Measurements from ENCODE around the gene HAAO.

HAAO gene

DNA sequence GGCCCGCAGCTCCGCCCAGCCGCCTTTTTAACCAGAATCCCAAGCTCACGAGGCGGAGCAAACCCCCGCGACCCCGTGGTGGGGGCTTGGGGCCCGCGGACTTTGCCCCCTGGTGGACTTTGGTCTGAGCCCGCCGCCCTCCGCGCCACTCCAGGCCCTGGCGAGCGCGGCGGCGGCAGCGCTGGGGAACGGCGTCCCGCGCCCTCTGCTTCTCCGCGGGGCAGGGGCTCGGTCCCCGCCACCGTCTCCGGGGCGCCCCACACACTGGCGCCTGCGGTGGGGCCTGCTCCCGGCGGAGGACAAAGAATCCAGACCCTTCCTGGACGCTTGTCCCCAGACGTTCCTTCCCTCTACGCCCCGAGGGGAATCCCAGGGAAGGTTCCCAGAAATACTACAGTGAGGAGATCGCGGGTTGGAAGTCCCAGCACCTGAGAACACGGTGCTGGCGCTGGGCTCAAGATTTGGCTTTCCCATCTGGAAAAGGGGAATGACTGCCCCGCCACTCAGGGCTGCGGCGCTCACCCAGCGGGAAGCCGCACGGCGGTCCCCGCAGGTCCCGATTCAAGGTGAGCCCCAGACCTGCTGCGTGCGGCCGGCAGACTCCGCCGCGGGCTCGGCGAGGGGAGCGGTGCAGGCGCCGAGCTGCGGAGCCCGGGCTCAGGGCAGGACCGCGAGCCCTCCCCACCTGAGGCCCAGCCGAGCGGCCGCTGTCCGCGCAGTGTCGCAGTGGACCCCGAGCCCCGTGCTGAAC lies at the start of gene HAAO:
TSS of gene HAAO (minus strand) at position 1 of the 751 bp plus-strand sequence. CDS start 47 bp downstream, outside the sequence.
- Histone ChIP-seq H2AFZ (ENCODE audit: low read depth, low read length) (peak within 1 kb of the TSS; percentile 61; the same call in 1 of the 2 replicates), H3K9ac (ENCODE audit: low read length) (peak within 1 kb of the TSS; percentile 55), H4K20me1 (ENCODE audit: insufficient read depth, low read length) (no peaks in the 10 kb centered on the region), H3K4me2 (ENCODE audit: low read length) (peak within 1 kb of the TSS; percentile 53), H3K27me3 (ENCODE audit: low read depth, low read length) (no peaks in the 10 kb centered on the region), H3K4me3 (ENCODE audit: low read length) (peak within 1 kb of the TSS; percentile 72), H3K9me3 (ENCODE audit: insufficient read depth, low read length) (no peaks in the 10 kb centered on the region), H3K36me3 (replicated peaks; ENCODE audit: low read depth, low read length) (no peaks in the 10 kb centered on the region), H3K27ac (ENCODE audit: low read length) (peak within 1 kb of the TSS; percentile 1; the same call in 1 of the 2 replicates), H3K79me2 (ENCODE audit: low read length) (no peaks in the 10 kb centered on the region), H3K4me1 (ENCODE audit: low read length) (peaks cover 37% of the 10 kb centered on the region)
- TF ChIP-seq, protein P1, sequence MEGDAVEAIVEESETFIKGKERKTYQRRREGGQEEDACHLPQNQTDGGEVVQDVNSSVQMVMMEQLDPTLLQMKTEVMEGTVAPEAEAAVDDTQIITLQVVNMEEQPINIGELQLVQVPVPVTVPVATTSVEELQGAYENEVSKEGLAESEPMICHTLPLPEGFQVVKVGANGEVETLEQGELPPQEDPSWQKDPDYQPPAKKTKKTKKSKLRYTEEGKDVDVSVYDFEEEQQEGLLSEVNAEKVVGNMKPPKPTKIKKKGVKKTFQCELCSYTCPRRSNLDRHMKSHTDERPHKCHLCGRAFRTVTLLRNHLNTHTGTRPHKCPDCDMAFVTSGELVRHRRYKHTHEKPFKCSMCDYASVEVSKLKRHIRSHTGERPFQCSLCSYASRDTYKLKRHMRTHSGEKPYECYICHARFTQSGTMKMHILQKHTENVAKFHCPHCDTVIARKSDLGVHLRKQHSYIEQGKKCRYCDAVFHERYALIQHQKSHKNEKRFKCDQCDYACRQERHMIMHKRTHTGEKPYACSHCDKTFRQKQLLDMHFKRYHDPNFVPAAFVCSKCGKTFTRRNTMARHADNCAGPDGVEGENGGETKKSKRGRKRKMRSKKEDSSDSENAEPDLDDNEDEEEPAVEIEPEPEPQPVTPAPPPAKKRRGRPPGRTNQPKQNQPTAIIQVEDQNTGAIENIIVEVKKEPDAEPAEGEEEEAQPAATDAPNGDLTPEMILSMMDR (IDR thresholded peaks at IDR 0.05; ENCODE audit: low read depth, low read length) = no peak
- no peak for TF ChIP-seq EZH2phosphoT487 (IDR thresholded peaks at IDR 0.05; ENCODE audit: low read depth)

DNA sequence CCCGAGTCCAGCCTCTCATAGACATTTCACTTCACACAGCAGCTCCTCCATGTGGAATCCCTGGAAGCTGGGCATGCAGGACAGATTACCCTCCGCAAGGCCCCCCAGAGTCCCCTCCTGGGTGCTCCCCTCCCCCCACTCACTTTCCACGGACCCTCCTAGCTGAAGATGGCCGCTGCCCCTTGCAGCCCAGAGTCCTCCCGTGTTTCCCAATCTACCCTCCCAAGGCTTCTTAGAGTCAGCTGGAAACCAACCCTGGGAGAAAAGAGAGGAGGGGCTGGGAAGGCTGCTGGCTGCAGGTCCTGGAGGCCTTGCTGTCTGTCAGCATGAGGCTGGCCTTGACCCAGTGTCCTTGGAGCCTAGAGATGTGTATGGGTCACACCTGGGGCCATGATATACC lies 49.0 kb upstream of the HAAO start:
- H3K9ac ChIP-seq (ENCODE audit: low read length) = no peak overlapping the region
- H3K9me3 ChIP-seq (ENCODE audit: insufficient read depth, low read length) = no peaks in the 10 kb centered on the region
- no peaks in the 10 kb centered on the region for H3K27me3 ChIP-seq (ENCODE audit: low read depth, low read length)
- H3K4me1 ChIP-seq (ENCODE audit: low read length) = no peaks in the 10 kb centered on the region
- no peak overlapping the region for H3K4me2 ChIP-seq (ENCODE audit: low read length)
- no peak overlapping the region for H3K4me3 ChIP-seq (ENCODE audit: low read length)
- H4K20me1 ChIP-seq (ENCODE audit: insufficient read depth, low read length) = no peaks in the 10 kb centered on the region
- no peaks in the 10 kb centered on the region for H3K36me3 ChIP-seq (replicated peaks; ENCODE audit: low read depth, low read length)
- TF ChIP-seq, protein P1 (IDR thresholded peaks at IDR 0.05; ENCODE audit: low read depth, low read length) = no peak
- TF ChIP-seq EZH2phosphoT487 (IDR thresholded peaks at IDR 0.05; ENCODE audit: low read depth) = no peak
- H3K27ac ChIP-seq (ENCODE audit: low read length) = no peak overlapping the region
- H3K79me2 ChIP-seq (ENCODE audit: low read length) = no peaks in the 10 kb centered on the region
- H2AFZ ChIP-seq (ENCODE audit: low read depth, low read length) = no peak overlapping the region

DNA sequence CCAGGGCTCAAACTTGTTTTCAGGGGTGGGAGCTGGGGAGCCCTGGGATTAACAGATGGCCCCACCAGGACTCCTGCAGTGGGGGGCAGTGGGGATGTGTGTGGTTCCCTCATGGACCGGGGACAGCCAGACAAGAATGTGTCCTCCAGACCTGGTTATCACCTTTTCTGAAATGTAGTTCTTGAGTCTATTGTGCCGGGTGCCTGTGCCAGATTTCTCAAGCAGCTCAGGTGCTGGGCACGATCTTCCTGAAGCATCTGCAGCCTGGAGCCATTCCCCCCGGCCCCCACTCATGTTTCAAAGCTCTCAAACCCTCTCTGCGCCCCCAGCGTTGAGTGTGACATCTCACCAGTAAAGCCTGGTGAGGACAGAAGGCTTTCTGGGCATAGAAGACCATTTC lies 48.4 kb upstream of the HAAO start:
- Histone ChIP-seq H3K4me3 (ENCODE audit: low read length) (no peak overlapping the region), H3K27ac (ENCODE audit: low read length) (no peak overlapping the region), H3K27me3 (ENCODE audit: low read depth, low read length) (no peaks in the 10 kb centered on the region), H3K36me3 (replicated peaks; ENCODE audit: low read depth, low read length) (no peaks in the 10 kb centered on the region), H3K9ac (ENCODE audit: low read length) (no peak overlapping the region), H3K4me1 (ENCODE audit: low read length) (no peaks in the 10 kb centered on the region), H3K9me3 (ENCODE audit: insufficient read depth, low read length) (no peaks in the 10 kb centered on the region), H2AFZ (ENCODE audit: low read depth, low read length) (no peak overlapping the region), H4K20me1 (ENCODE audit: insufficient read depth, low read length) (no peaks in the 10 kb centered on the region), H3K79me2 (ENCODE audit: low read length) (no peaks in the 10 kb centered on the region), H3K4me2 (ENCODE audit: low read length) (no peak overlapping the region)
- TF ChIP-seq, protein P1 (IDR thresholded peaks at IDR 0.05; ENCODE audit: low read depth, low read length) = no peak
- no peak for TF ChIP-seq EZH2phosphoT487 (IDR thresholded peaks at IDR 0.05; ENCODE audit: low read depth)

DNA sequence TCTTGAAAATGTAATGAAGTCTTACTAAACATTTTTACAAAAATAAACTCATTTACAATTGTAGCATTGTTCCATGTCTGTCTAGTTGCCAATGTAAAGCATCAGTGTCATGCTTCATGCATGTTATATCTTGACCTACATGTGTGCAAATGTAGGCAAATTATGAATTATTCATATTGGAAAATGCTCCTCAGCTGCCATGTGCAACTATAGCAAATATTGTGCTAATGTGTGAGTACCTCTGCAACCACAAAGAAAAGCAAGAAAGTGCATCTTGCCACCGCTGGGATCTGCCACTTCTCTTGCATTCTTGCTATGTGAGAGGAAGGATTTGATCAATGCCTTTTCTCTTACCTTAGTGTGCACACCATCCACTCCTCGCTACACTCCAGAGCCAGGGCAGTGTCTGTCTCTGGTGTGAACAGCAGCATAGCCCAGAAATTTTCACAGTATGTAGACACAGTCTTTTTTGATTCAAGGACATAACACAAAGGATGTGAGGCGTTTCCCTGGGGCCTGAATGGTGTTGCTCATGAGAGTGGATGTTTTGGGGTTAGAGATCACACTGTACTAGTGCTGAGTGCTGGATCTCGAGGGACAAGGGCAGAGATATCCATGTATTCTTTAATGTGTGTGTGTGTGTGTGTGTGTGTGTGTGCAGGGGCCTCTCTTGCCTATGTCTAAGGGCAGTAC lies 47.6 kb upstream of the HAAO start:
- H3K36me3 ChIP-seq (replicated peaks; ENCODE audit: low read depth, low read length) = no peaks in the 10 kb centered on the region
- no peak overlapping the region for H3K9ac ChIP-seq (ENCODE audit: low read length)
- no peaks in the 10 kb centered on the region for H3K4me1 ChIP-seq (ENCODE audit: low read length)
- no peaks in the 10 kb centered on the region for H4K20me1 ChIP-seq (ENCODE audit: insufficient read depth, low read length)
- no peaks in the 10 kb centered on the region for H3K27me3 ChIP-seq (ENCODE audit: low read depth, low read length)
- no peak overlapping the region for H2AFZ ChIP-seq (ENCODE audit: low read depth, low read length)
- no peak overlapping the region for H3K27ac ChIP-seq (ENCODE audit: low read length)
- TF ChIP-seq, protein P1 (IDR thresholded peaks at IDR 0.05; ENCODE audit: low read depth, low read length) = no peak
- no peak for TF ChIP-seq EZH2phosphoT487 (IDR thresholded peaks at IDR 0.05; ENCODE audit: low read depth)
- H3K4me3 ChIP-seq (ENCODE audit: low read length) = no peak overlapping the region
- no peaks in the 10 kb centered on the region for H3K9me3 ChIP-seq (ENCODE audit: insufficient read depth, low read length)
- H3K4me2 ChIP-seq (ENCODE audit: low read length) = no peak overlapping the region
- H3K79me2 ChIP-seq (ENCODE audit: low read length) = no peaks in the 10 kb centered on the region
